Liver (tissue), 9 donors: Measurements from ENCODE around the gene GPR150. TPM values are rescaled to one million over a fixed set of nuclear protein-coding genes. Genes with fewer than 3 reads are reported as not detected.

ENCODE experiments used
- DNase-seq: peaks from one replicate; pipeline ENCODE4 v3.0.0-alpha.2; 2017; ENCODE audit warnings: low spot score
- H3K27ac ChIP-seq, 2 donors: one replicate each; pipeline ENCODE4 v1.7.0; 2013; ENCODE audit warnings: inconsistent platforms in 2 of 2, low read length in 2 of 2, control low read depth in 1 of 2, low read depth in 1 of 2, mild to moderate bottlenecking in 1 of 2
- H3K27me3 ChIP-seq, 4 donors: one replicate each; pipeline versions ENCODE4 v1.6.1 to v1.7.0; 2013; ENCODE audit warnings: low read length in 3 of 4, inconsistent platforms in 1 of 4, mild to moderate bottlenecking in 1 of 4, moderate library complexity in 1 of 4; ENCODE audit not compliant: control insufficient read depth in 4 of 4, insufficient read depth in 4 of 4
- H3K36me3 ChIP-seq, 4 donors: one replicate each; pipeline versions ENCODE4 v1.6.1 to v1.7.0; 2013; ENCODE audit warnings: low read length in 3 of 4, mild to moderate bottlenecking in 3 of 4, low read depth in 1 of 4, moderate library complexity in 1 of 4; ENCODE audit not compliant: control insufficient read depth in 4 of 4, insufficient read depth in 3 of 4
- H3K4me1 ChIP-seq, 4 donors: one replicate each; pipeline versions ENCODE4 v1.6.1 to v1.7.0; 2013; ENCODE audit warnings: low read length in 3 of 4, mild to moderate bottlenecking in 3 of 4, moderate library complexity in 1 of 4; ENCODE audit not compliant: control insufficient read depth in 4 of 4, insufficient read depth in 4 of 4
- H3K4me3 ChIP-seq, 3 donors: one replicate each; pipeline versions ENCODE4 v1.6.1 to v1.7.0; 2013; ENCODE audit warnings: low read length in 3 of 3, control low read depth in 1 of 3, low read depth in 1 of 3, mild to moderate bottlenecking in 1 of 3
- H3K9ac ChIP-seq, 2 donors: one replicate each; pipeline ENCODE4 v1.7.0; 2013; ENCODE audit warnings: low read length in 2 of 2, mild to moderate bottlenecking in 2 of 2, moderate library complexity in 2 of 2, control low read depth in 1 of 2, low read depth in 1 of 2
- H3K9me3 ChIP-seq, 4 donors: one replicate each; pipeline versions ENCODE4 v1.6.1 to v1.7.0; 2013; ENCODE audit warnings: low read length in 3 of 4; ENCODE audit not compliant: control insufficient read depth in 4 of 4
- ATF3 ChIP-seq: IDR thresholded peaks from 2 replicates; pipeline ENCODE4 v1.6.1; 2016; ENCODE audit warnings: antibody characterized with exemption
- CTCF ChIP-seq: fragments of 150-350 bp; IDR thresholded peaks from 2 replicates; pipeline ENCODE4 v1.5.1; 2017; ENCODE audit warnings: improper control_type of control experiment, low read depth, low read length; ENCODE audit not compliant: missing input control
- EGR1 ChIP-seq, 2 donors: IDR thresholded peaks; 2 replicates each; pipeline ENCODE4 v1.6.1; 2016 to 2018; ENCODE audit warnings: antibody characterized with exemption in 2 of 2, low read depth in 2 of 2
- FOXA1 ChIP-seq: IDR thresholded peaks from 2 replicates; pipeline ENCODE4 v1.6.1; 2016; ENCODE audit warnings: antibody characterized with exemption
- FOXA2 ChIP-seq: IDR thresholded peaks from 2 replicates; pipeline ENCODE4 v1.6.1; 2016; ENCODE audit warnings: antibody characterized with exemption
- GABPA ChIP-seq, 2 donors: IDR thresholded peaks in 1 of 2; conservative IDR thresholded peaks in 1 of 2; 2 replicates each; pipeline ENCODE4 v1.6.1; 2016; ENCODE audit warnings: antibody characterized with exemption in 2 of 2, mild to moderate bottlenecking in 1 of 2, moderate library complexity in 1 of 2
- HNF4A ChIP-seq, 2 donors: conservative IDR thresholded peaks; 2 replicates each; pipeline ENCODE4 v1.6.1; 2016; ENCODE audit warnings: antibody characterized with exemption in 2 of 2, mild to moderate bottlenecking in 2 of 2
- HNF4G ChIP-seq: IDR thresholded peaks from 2 replicates; pipeline ENCODE4 v1.6.1; 2016; ENCODE audit warnings: antibody characterized with exemption
- JUND ChIP-seq, 2 donors: IDR thresholded peaks; 2 replicates each; pipeline ENCODE4 v1.6.1; 2016; ENCODE audit warnings: antibody characterized with exemption in 2 of 2
- NR2F2 ChIP-seq: IDR thresholded peaks from 2 replicates; pipeline ENCODE4 v1.6.1; 2016; ENCODE audit warnings: antibody characterized with exemption
- RAD21 ChIP-seq, 2 donors: IDR thresholded peaks; 2 replicates each; pipeline ENCODE4 v1.6.1; 2016; ENCODE audit warnings: antibody characterized with exemption in 2 of 2, mild to moderate bottlenecking in 2 of 2
- RXRA ChIP-seq, 2 donors: IDR thresholded peaks; 2 replicates each; pipeline ENCODE4 v1.6.1; 2017 to 2018; ENCODE audit warnings: antibody characterized with exemption in 2 of 2, mild to moderate bottlenecking in 1 of 2
- SP1 ChIP-seq: IDR thresholded peaks from 2 replicates; pipeline ENCODE4 v1.6.1; 2018; ENCODE audit warnings: antibody characterized with exemption, mild to moderate bottlenecking
- TAF1 ChIP-seq: conservative IDR thresholded peaks from 2 replicates; pipeline ENCODE4 v1.6.1; 2016; ENCODE audit warnings: antibody characterized with exemption, mild to moderate bottlenecking
- YY1 ChIP-seq: IDR thresholded peaks from 2 replicates; pipeline ENCODE4 v1.6.1; 2016; ENCODE audit warnings: antibody characterized with exemption, mild to moderate bottlenecking
- WGBS: extraction: QIAGEN DNeasy Blood & Tissue Kit; methylation state at CpG from one replicate; pipeline ENCODE4 v1.1.7; 2013; 5-methylcytosine and 5-hydroxymethylcytosine counted together
- polyA plus RNA-seq, 2 donors: library from polyadenylated mRNA; stranded (reverse) in 1 of 2; unstranded in 1 of 2; fragments of 200-250 nt in 1 of 2; fragments of >200 nt in 1 of 2; fragmentation: Nextera tagmentation in 1 of 2; extraction: Ambion mirVana in 1 of 2; gene quantifications; one replicate each; pipeline versions ENCODE4 v1.2.1 to v1.2.3, GENCODE V29; 2013 to 2015
- total RNA-seq, 2 donors: library from RNA; depleted of rRNA; stranded (reverse); fragments of >200 nt; gene quantifications; one replicate each; pipeline ENCODE4 v1.2.3, GENCODE V29; 2014
- TF ChIP-seq, protein P1 (sequence below): IDR thresholded peaks from 2 replicates; pipeline ENCODE4 v1.6.1; 2016; ENCODE audit warnings: antibody characterized with exemption
- TF ChIP-seq, protein P2 (sequence below): IDR thresholded peaks from 2 replicates; pipeline ENCODE4 v1.6.1; 2016; ENCODE audit warnings: antibody characterized with exemption, mild to moderate bottlenecking
- TF ChIP-seq, protein P3 (sequence below): IDR thresholded peaks from 2 replicates; pipeline ENCODE4 v1.6.1; 2016; ENCODE audit warnings: antibody characterized with exemption
- donor health status: healthy.
- donor health status: healthy.
- donor health status: healthy.
- donor health status: healthy.
- donor health status: healthy.

The GPR150 gene
- total and polyA plus RNA-seq, 4 donors, result 0.07 to 0.17 (median 0.08) TPM; not detected in 1

- no peak for DNase-seq
- 90% methylated on average over 1 of the region's 1 CpG for WGBS
- Histone ChIP-seq H3K9ac (no peak overlapping the region), H3K27ac (no peak overlapping the region), H3K4me1 (peaks cover 0 to 2% (median 0%) of the 10 kb centered on the region in 4 donors), H3K4me3 (no peak overlapping the region), H3K36me3 (peaks cover 0 to 2% (median 0%) of the 10 kb centered on the region in 4 donors), H3K27me3 (no peaks in the 10 kb centered on the region), H3K9me3 (no peaks in the 10 kb centered on the region)
- TF ChIP-seq, protein P1, sequence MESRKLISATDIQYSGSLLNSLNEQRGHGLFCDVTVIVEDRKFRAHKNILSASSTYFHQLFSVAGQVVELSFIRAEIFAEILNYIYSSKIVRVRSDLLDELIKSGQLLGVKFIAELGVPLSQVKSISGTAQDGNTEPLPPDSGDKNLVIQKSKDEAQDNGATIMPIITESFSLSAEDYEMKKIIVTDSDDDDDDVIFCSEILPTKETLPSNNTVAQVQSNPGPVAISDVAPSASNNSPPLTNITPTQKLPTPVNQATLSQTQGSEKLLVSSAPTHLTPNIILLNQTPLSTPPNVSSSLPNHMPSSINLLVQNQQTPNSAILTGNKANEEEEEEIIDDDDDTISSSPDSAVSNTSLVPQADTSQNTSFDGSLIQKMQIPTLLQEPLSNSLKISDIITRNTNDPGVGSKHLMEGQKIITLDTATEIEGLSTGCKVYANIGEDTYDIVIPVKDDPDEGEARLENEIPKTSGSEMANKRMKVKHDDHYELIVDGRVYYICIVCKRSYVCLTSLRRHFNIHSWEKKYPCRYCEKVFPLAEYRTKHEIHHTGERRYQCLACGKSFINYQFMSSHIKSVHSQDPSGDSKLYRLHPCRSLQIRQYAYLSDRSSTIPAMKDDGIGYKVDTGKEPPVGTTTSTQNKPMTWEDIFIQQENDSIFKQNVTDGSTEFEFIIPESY, result no peak
- TF ChIP-seq FOXA1, result no peak
- TF ChIP-seq NR2F2, result no peak
- no peak for TF ChIP-seq JUND (IDR thresholded peaks at IDR 0.05)
- TF ChIP-seq RAD21 (IDR thresholded peaks at IDR 0.05), result no peak
- TF ChIP-seq HNF4A (conservative IDR thresholded peaks at IDR 0.05), result no peak
- TF ChIP-seq SP1, result no peak
- TF ChIP-seq, protein P2, sequence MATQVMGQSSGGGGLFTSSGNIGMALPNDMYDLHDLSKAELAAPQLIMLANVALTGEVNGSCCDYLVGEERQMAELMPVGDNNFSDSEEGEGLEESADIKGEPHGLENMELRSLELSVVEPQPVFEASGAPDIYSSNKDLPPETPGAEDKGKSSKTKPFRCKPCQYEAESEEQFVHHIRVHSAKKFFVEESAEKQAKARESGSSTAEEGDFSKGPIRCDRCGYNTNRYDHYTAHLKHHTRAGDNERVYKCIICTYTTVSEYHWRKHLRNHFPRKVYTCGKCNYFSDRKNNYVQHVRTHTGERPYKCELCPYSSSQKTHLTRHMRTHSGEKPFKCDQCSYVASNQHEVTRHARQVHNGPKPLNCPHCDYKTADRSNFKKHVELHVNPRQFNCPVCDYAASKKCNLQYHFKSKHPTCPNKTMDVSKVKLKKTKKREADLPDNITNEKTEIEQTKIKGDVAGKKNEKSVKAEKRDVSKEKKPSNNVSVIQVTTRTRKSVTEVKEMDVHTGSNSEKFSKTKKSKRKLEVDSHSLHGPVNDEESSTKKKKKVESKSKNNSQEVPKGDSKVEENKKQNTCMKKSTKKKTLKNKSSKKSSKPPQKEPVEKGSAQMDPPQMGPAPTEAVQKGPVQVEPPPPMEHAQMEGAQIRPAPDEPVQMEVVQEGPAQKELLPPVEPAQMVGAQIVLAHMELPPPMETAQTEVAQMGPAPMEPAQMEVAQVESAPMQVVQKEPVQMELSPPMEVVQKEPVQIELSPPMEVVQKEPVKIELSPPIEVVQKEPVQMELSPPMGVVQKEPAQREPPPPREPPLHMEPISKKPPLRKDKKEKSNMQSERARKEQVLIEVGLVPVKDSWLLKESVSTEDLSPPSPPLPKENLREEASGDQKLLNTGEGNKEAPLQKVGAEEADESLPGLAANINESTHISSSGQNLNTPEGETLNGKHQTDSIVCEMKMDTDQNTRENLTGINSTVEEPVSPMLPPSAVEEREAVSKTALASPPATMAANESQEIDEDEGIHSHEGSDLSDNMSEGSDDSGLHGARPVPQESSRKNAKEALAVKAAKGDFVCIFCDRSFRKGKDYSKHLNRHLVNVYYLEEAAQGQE, result no peak
- no peak for TF ChIP-seq GABPA (IDR thresholded peaks at IDR 0.05 in 1 of 2, conservative IDR thresholded peaks at IDR 0.05 in 1 of 2)
- TF ChIP-seq ATF3, result no peak
- TF ChIP-seq CTCF, result no peak
- TF ChIP-seq EGR1 (IDR thresholded peaks at IDR 0.05; ENCODE audit: low read depth in 2 of 2), result no peak
- TF ChIP-seq RXRA (IDR thresholded peaks at IDR 0.05), result no peak
- no peak for TF ChIP-seq YY1
- TF ChIP-seq TAF1, result no peak
- TF ChIP-seq, protein P3, sequence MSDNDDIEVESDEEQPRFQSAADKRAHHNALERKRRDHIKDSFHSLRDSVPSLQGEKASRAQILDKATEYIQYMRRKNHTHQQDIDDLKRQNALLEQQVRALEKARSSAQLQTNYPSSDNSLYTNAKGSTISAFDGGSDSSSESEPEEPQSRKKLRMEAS, result no peak
- no peak for TF ChIP-seq HNF4G
- TF ChIP-seq FOXA2, result no peak
These were observed 29.0 kb upstream of the GPR150 start for GRCh38 chr5:95590880-95591279.
